Activated CD4-positive, alpha-beta T cell treated with anti-CD3 and anti-CD28 coated beads for 36 hours (primary cell): ENCODE results near the gene RAB2B. TPM values are rescaled to one million over a fixed set of nuclear protein-coding genes. Genes with fewer than 3 reads are reported as not detected.

Experiments used
- ATAC-seq: fragments of 200-7000 bp; cut with Tn5 transposase; one replicate; pipeline ENCODE4 v1.10.0; 2021; ENCODE audit warnings: mild to moderate bottlenecking, moderate library complexity
- CTCF ChIA-PET: fragments of 350-600 bp; sonication (Branson Sonifier 250); formaldehyde crosslinking; loops from one replicate; lab custom pipeline; 2021; ENCODE audit warnings: antibody characterized with exemption; lab: Charles Lee
- POLR2A ChIA-PET: fragments of 350-600 bp; sonication (Branson Sonifier 250); formaldehyde crosslinking; loops from one replicate; lab custom pipeline; 2021; ENCODE audit warnings: antibody characterized with exemption, inconsistent platforms; lab: Charles Lee
- DNase-seq: peaks from one replicate; pipeline ENCODE4 v3.0.0-alpha.2; 2020
- H3K27ac Mint-ChIP-seq: one replicate; pipeline ENCODE4 v1.8.0; 2021; ENCODE audit warnings: mixed read lengths
- H3K27me3 Mint-ChIP-seq: one replicate; pipeline ENCODE4 v1.8.0; 2021; ENCODE audit warnings: mixed read lengths
- H3K36me3 Mint-ChIP-seq: one replicate; pipeline ENCODE4 v1.8.0; 2021; ENCODE audit warnings: low read depth, mixed read lengths
- H3K4me1 Mint-ChIP-seq: one replicate; pipeline ENCODE4 v1.8.0; 2021; ENCODE audit warnings: mixed read lengths
- H3K4me3 Mint-ChIP-seq: one replicate; pipeline ENCODE4 v1.8.0; 2021; ENCODE audit warnings: mild to moderate bottlenecking, moderate library complexity, mixed read lengths
- H3K9me3 Mint-ChIP-seq: one replicate; pipeline ENCODE4 v1.8.0; 2021; ENCODE audit warnings: low read depth, mixed read lengths
- intact Hi-C, 2 experiments: fragments of 100-400 bp; cut with DNase I in 1 of 2; cut with micrococcal nuclease in 1 of 2; formaldehyde crosslinking; loops; one replicate each; pipeline versions ENCODE4 v1.14.2 to v1.15.1; 2022 to 2024; cut with DNase I, micrococcal nuclease
- total RNA-seq, 2 experiments: library from RNA; stranded (reverse); gene quantifications; one replicate each; pipeline ENCODE4 v1.2.3, GENCODE V29; 2021

The RAB2B gene
- total RNA-seq, 2 experiments from 2014 or later, result 21.2 to 22.0 TPM

DNA sequence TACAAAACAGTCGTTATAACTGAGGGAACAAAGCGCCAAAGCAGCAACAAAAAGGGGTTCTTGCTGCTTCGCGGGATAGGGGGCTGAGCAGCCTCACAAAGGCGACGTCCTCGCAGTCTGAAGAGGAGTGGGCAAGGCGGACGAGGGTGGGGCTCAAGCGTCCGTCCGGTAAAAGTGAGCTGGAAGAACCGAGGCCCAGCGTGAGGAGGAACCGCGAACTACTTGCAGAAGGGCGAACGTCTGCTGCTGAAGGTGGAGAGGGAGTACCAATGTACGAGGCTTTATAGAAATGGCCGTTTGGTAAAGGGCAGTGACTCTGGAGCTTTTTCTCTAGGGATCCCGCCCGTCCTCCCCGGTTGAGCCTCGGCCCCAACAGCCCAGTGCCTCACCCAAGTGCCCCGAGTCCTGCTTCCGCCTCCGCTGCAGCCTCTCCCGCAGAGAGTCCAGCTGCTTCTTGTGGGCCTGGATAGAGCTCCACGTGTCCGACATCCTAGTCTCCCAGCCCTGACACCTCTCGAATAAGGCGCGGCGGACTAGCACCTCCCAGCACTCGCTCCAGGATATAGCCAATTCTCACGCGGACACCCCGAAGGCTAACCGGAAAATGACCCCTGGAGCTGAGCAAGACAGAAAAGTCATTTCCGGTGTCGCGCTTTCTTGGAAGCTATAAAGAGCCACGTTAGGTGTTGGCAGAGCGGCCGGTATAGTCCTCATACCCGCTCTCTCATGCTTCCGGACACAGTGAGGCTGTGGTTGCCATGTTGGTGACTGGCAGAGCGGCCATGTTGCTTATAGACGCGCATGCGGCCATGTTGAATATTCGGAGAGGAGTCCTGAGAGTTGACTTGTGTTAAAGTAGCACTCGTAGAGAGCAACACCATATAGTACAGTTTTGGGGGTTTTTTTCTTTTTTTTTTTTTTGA, 34.2 kb upstream of the RAB2B start, which contains the start of gene METTL3:
Gene METTL3 (minus strand): TSS at position 606 of the 923 bp plus-strand sequence. CDS start 117 bp downstream, at position 489.
- DNase-seq (peak; percentile 96), ATAC-seq (peak; percentile 99)
- Mint-ChIP-seq H3K36me3 (peaks cover 36% of the 10 kb centered on the region), H3K4me3 (peak within 1 kb of the TSS; percentile 97), H3K4me1 (peaks cover 42% of the 10 kb centered on the region), H3K27ac (peak within 1 kb of the TSS; percentile 96), H3K27me3 (no peaks in the 10 kb centered on the region), H3K9me3 (no peaks in the 10 kb centered on the region)
- ChIA-PET CTCF (interaction anchor here (0.7 to 8.0 kb wide), 6 partner anchors 13 to 540 kb away, joined by 3 to 67 read pairs (median 4); partner anchors contain the start of genes RAB2B and TOX4), POLR2A (interaction anchor here (0.5 to 2.4 kb wide), 8 partner anchors 12 to 1360 kb away, joined by 3 to 15 read pairs (median 6); partner anchors contain the start of genes CHD8, LRP10, RAB2B and SALL2)
- intact Hi-C loops, result loop anchor here (1.0 to 5.0 kb wide), 10 partner anchors 15 to 1256 kb away; partner anchors contain the start of genes CHD8 (in 2 of the 2), SALL2 (in 2 of the 2), TOX4 (in 2 of the 2) and HNRNPC (in 1 of the 2)

DNA sequence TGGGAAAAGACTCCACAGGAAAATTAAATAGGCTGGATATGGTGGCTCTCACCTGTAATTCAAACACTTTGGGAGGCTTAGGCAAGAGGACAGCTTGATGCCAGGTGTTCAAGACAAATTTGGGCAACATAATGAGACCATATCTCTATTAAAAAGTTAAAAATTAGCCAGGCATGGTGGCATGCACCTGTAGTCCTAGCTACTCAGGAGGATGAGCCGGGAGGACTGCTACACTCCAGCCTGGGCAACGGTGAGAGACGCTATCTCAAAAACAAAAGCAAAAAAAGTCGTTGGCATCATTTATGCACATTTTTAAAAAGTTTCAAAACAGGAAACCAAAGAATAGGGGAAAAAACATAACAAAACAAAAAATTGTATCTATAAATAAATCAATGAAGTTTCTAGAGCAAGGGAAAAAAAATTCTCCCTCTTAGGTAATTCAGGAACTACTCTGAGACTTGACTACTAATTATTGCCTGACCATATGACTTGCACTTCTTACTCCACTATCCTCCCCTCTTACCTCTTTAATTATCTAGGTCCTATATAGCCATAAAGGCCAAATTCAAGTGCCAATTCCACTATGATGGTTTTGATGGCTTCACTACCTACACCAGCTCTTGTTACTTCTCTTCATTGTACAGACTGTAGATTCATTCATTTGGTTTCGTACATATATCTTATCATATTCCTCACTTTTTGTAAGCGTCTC, 32.8 kb upstream of the RAB2B start:
- Mint-ChIP-seq H3K27ac (peak overlapping the region; percentile 96), H3K9me3 (no peaks in the 10 kb centered on the region), H3K36me3 (peaks cover 41% of the 10 kb centered on the region), H3K4me1 (peaks cover 53% of the 10 kb centered on the region), H3K4me3 (peak overlapping the region; percentile 97), H3K27me3 (no peaks in the 10 kb centered on the region)
- DNase-seq (no peak), ATAC-seq (no peak)
- ChIA-PET POLR2A (interaction anchor here (0.7 to 2.4 kb wide), 2 partner anchors 25 to 32 kb away, joined by 3 to 15 read pairs; partner anchors contain the start of genes RAB2B and TOX4), CTCF (interaction anchor here (0.7 to 8.0 kb wide), 4 partner anchors 11 to 35 kb away, joined by 3 to 67 read pairs (median 10); partner anchors contain the start of genes RAB2B and TOX4)
- intact Hi-C loops, result loop anchor here (2.0 to 5.0 kb wide), 2 partner anchors 17 to 1258 kb away; partner anchors contain the start of genes OXA1L (in 1 of the 2) and SALL2 (in 1 of the 2)

DNA sequence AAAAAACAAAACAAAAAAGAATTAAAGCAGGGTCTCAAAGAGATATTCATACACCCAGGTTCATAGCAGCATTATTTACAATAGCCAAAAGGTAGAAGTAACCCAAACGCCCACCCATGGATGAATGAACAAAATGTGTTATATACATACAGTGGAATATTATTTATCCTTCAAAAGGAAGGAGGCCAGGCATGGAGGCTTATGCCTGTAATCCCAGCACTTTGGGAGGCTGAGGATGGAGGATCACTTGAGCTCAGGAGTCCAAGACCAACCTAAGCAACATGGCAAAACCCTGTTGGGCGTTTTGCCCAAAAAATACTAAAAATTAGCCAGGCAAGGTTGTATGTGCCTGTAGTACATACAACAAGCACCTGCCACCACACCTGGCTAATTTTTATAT, 29.8 kb upstream of the RAB2B start:
- ChIA-PET POLR2A (no interaction called here), CTCF (interaction anchor here (0.6 kb wide), 1 partner anchor 29 kb away, joined by 4 read pairs; no protein-coding TSS in a partner anchor)
- no peaks in the 10 kb centered on the region for H3K9me3 Mint-ChIP-seq
- DNase-seq (no peak), ATAC-seq (no peak)
- H3K4me1 Mint-ChIP-seq, result peaks cover 56% of the 10 kb centered on the region
- intact Hi-C loops, result no loop called here
- H3K27me3 Mint-ChIP-seq, result no peaks in the 10 kb centered on the region
- H3K36me3 Mint-ChIP-seq, result peaks cover 54% of the 10 kb centered on the region
- no peak overlapping the region for H3K4me3 Mint-ChIP-seq
- no peak overlapping the region for H3K27ac Mint-ChIP-seq

DNA sequence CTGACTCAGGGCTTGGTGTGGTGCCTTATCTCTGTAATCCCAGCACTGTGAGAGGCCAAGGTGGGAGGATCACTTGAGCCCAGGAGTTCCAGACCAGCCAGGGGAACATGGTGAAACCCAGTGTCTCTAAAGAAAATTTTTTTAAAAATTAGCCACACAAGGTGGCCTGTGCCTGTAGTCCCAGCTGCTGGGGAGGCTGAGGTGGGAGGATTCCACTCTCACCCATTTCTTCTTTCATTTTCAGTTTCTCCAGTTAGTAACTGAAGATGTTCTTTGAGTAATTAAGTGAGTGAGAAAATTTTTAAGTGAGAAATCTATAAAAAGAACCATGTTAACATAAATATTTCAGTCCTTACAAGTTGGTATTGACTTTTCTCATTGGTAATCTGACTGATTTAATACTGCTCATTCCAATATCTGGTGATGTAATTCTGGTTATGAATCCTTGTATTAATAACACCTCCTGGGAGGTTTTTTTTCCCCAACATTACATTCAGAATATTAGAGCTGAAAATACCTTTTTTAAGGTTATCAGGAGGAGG, 28.3 kb upstream of the RAB2B start:
- peak; percentile 79 for ATAC-seq
- intact Hi-C loops, result no loop called here
- POLR2A ChIA-PET, result interaction anchor here (0.6 kb wide), 1 partner anchor 435 kb away, joined by 3 read pairs; no protein-coding TSS in a partner anchor
- Mint-ChIP-seq H3K4me3 (peak overlapping the region; percentile 15), H3K36me3 (peaks cover 61% of the 10 kb centered on the region), H3K9me3 (no peaks in the 10 kb centered on the region), H3K27me3 (no peaks in the 10 kb centered on the region), H3K4me1 (peaks cover 52% of the 10 kb centered on the region), H3K27ac (peak overlapping the region; percentile 80)
- DNase-seq, result peak; percentile 60
- CTCF ChIA-PET, result interaction anchor here (0.7 to 1.2 kb wide), 4 partner anchors 10 to 28 kb away, joined by 3 to 4 read pairs (median 4); no protein-coding TSS in a partner anchor

DNA sequence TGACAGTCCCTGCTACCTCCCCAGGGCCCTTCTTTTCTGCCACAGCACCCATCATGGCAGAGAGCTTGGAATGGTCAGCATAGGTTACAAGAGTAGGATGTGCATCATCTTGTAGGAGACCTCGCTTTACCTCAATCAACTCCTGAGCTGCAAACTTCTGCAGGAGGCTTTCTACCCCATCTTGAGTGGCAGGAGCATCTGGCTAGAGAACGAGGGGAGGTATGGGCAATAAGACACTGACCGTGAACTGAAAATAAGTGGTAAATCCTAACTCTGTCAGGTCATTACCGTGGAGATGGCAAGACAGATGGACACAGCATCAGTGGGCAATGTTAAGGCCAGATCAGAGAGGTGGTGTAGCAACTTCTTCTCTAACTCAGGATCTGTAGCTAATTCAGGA, 26.6 kb upstream of the RAB2B start:
- peaks cover 62% of the 10 kb centered on the region for H3K36me3 Mint-ChIP-seq
- intact Hi-C loops, result no loop called here

DNA sequence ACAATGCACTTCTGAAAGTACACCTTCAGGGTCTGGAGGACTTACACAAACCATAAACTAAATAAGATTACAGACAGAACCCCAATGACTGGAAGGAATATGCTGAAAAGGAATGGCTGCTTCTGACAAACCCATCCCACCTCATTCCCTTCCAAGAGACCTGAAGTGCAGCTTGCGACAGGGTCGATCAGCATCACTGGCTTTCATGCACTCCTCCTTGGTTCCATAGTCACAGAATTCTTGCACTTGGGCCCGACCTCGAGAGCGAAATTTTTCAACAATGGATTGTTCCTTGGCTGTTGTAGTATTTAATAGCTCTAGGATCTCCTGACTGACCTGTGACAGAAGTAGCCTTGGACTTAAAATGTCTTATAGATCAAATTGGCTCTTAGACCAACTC, 24.8 kb upstream of the RAB2B start:
- ChIA-PET POLR2A (interaction anchor here (0.8 kb wide), 1 partner anchor 20 kb away, joined by 4 read pairs; no protein-coding TSS in a partner anchor), CTCF (interaction anchor here (0.9 to 3.6 kb wide), 6 partner anchors 11 to 94 kb away, joined by 4 to 12 read pairs (median 6); partner anchors contain the start of genes CHD8, RAB2B and TOX4)
- Mint-ChIP-seq H3K36me3 (peaks cover 58% of the 10 kb centered on the region), H3K4me3 (no peak overlapping the region), H3K4me1 (peaks cover 42% of the 10 kb centered on the region), H3K27me3 (no peaks in the 10 kb centered on the region), H3K27ac (peak overlapping the region; percentile 24), H3K9me3 (no peaks in the 10 kb centered on the region)
- DNase-seq, result no peak
- intact Hi-C loops, result no loop called here
- ATAC-seq, result no peak

More for the DNA sequence above, 26.6 kb upstream of the RAB2B start:
- no peaks in the 10 kb centered on the region for H3K9me3 Mint-ChIP-seq
- no peaks in the 10 kb centered on the region for H3K27me3 Mint-ChIP-seq
- H3K4me1 Mint-ChIP-seq, result peaks cover 51% of the 10 kb centered on the region
- no peak overlapping the region for H3K4me3 Mint-ChIP-seq
- ChIA-PET POLR2A (no interaction called here), CTCF (interaction anchor here (0.6 to 3.6 kb wide), 4 partner anchors 10 to 54 kb away, joined by 3 to 12 read pairs (median 6); partner anchors contain the start of genes RAB2B and TOX4)
- no peak overlapping the region for H3K27ac Mint-ChIP-seq
- no peak for ATAC-seq
- DNase-seq, result no peak

DNA sequence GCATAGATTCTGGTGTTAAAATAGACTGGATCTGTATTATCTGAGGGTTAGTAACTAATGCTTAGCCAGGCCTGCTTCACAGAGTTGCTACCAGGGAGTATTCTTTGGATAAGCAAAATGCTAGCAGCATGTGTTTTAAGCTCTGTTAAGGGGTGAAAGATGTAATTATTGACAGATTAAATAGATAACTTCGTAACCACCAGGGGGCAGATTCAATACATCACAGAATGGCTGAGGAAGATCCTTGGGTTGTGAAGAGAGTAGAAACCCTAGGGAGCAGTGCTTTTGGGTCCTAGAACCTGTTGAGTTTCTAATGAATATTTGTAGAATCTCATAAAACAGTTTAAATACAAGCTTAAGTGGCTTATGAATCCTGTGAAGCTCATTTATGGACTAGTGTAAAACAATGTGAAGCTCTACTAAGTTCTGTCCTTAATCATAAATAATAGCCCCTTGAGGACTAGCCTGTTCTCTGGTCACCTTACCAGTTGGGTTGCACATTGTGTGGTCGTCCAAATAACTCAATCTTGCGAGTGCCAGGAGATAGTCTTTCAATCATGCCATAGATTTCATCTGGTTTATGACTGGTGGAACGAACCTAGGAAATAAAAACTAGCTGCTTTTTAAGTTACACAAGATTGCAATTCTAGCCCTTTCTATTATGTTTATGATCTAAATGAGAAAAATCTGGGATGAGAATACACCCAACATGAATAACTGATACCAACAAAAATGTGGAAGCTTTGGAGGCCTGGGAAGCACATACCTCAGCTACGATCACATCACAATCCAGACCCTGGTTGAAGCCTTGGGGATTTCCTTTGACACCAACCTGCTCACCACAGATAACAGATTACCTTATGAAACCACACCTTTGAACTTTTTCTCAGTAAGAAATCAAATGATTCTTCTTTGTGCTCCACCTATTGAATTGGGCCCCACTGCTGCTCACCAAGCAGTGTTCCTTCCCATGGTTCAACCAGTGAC, 22.1 kb upstream of the RAB2B start:
- Mint-ChIP-seq H3K36me3 (peaks cover 66% of the 10 kb centered on the region), H3K27ac (peak overlapping the region; percentile 64), H3K4me1 (peaks cover 23% of the 10 kb centered on the region), H3K27me3 (no peaks in the 10 kb centered on the region), H3K4me3 (no peak overlapping the region), H3K9me3 (no peaks in the 10 kb centered on the region)
- CTCF ChIA-PET, result interaction anchor here (0.6 to 4.5 kb wide), 37 partner anchors 9 to 409 kb away, joined by 3 to 67 read pairs (median 5); partner anchors contain the start of genes CHD8, METTL3, OR10G3 and OR4E2
- intact Hi-C loops, result loop anchor here (1.0 kb wide), 1 partner anchor 58 kb away; no protein-coding TSS in a partner anchor
- POLR2A ChIA-PET, result interaction anchor here (0.5 to 1.2 kb wide), 4 partner anchors 12 to 211 kb away, joined by 3 to 5 read pairs (median 4); partner anchors contain the start of gene METTL3
- peak; percentile 78 for ATAC-seq
- DNase-seq, result peak; percentile 22

DNA sequence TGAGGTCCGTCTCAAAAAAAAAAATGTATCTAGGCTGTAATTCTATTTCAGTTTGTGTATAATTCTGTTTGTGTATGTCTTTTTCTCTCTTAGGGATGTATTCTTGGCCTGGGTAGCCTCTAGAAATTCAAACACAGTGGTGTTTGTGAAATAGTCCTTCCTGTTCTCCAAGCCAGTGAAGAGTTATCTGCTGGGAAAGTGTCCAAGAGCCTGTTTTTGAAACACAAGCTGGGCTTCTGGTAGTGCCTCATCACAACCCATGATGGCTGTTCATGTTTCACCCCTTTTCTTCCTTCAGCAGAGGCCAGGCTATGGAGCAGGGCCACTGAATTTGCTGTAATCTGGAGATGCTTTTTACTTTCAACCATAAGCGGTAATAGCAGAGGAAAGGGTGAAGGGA, 19.7 kb upstream of the RAB2B start:
- Mint-ChIP-seq H3K27me3 (no peaks in the 10 kb centered on the region), H3K4me1 (peaks cover 18% of the 10 kb centered on the region), H3K9me3 (no peaks in the 10 kb centered on the region), H3K27ac (no peak overlapping the region), H3K4me3 (no peak overlapping the region), H3K36me3 (peaks cover 67% of the 10 kb centered on the region)
- intact Hi-C loops, result no loop called here
- ChIA-PET CTCF (interaction anchor here (0.7 to 4.5 kb wide), 4 partner anchors 15 to 128 kb away, joined by 3 to 67 read pairs (median 4); partner anchors contain the start of gene METTL3), POLR2A (no interaction called here)
- DNase-seq, result no peak
- ATAC-seq, result no peak
